HuH-7.5 (cell line): ENCODE measurements around the gene NT5C1A.

Source experiments
- DNase-seq: peaks from one replicate; pipeline ENCODE4 v3.0.0; 2011; ENCODE audit warnings: low spot score

Gene NT5C1A

DNA sequence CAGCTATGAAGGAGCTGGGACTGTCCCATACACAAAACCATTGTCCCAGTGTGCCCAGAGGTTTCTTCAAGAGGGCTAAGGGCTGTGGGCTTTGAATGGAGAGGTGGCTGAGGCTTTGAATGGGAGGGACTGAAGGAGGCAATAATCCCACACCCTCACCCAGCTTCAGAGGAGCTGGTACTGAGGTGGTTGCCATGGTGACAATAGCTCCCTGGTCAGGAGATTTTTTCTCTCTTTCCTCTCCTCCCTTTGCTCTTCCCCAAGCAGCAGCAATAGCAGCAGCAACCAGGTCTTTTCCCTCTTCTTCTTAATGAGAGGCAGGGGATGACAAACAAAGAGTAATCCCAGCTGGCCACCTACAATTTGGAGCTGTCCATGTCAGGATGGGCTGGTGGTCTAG is 17.7 kb upstream of the NT5C1A start:
- no peak for DNase-seq

DNA sequence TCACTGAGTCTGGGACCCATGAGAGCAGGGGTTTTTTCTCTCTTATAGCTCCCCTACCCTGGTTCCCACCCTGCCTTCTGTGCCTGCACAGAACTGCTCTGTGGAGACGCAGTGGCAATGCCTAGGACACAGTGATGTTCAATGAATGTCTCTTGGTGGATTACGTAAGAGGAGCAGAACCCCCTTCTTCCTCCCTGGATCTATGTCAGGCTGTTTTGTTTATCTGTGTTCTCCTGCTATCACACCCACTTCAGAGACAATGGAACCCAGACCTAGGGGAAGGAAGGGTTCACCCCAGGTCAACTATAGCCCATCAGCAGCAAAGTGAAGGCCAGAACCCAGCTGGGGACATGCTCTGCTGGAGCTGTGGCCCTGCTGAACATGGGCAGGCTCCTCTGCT is 17.3 kb upstream of the NT5C1A start:
- DNase-seq, result no peak

DNA sequence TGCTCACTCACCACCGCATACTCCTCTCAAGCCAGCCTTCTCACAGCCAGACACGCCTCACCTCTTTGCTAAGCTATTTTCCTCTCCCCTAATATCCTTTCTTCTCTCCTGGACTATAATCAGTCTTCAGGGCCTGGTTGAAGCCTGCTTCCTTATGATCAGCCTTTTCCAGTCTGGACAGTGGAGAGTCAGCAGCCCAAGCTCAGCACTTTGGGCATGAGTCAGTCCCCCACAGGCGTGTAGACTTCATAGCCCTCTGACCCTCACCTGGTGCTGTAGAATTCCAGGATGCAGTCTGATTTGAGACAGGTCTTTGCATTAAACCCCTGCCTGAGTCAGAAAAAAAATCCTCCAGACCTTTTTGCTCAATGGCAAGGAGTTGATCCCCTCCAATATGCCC is 16.8 kb upstream of the NT5C1A start:
- DNase-seq, result no peak

DNA sequence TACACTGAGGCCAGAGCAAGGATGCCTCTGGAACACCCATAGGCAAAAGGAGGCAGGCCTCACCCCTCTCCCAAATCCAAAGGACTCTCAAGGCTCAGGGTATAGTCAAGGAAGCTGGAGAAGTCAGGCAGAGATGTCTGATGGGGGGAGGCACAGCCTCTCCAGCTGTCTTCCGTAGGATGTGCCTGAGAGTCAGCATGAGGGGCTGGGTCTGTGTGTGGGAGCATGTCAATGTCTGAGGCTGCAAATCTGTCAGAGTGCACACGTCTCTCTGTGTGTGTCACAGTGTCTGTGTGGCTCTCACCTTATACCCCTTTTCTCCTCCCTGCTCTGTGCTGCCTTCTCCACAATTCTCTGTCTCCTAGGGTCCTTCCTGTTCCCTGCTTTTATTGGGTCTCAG is 15.3 kb upstream of the NT5C1A start:
- DNase-seq, result no peak

DNA sequence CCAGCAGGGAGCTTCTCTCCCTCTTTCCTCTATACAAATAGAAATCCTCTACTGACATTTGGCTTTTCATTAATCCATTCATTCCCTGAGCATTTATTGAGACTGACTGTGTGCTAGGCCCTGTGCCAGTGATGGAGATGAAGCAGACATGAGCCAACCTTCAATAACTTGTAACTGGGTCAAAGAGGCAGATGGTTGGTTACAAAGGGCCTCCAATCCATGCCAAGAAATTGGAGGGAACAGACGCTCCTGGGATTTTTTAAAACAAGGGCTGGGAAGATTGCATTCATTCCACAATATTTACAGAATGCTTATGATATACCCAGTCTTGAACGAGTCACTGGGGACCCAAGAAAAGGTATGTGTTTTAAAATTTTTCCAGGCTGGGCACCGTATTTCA is 13.2 kb upstream of the NT5C1A start:
- DNase-seq, result no peak

DNA sequence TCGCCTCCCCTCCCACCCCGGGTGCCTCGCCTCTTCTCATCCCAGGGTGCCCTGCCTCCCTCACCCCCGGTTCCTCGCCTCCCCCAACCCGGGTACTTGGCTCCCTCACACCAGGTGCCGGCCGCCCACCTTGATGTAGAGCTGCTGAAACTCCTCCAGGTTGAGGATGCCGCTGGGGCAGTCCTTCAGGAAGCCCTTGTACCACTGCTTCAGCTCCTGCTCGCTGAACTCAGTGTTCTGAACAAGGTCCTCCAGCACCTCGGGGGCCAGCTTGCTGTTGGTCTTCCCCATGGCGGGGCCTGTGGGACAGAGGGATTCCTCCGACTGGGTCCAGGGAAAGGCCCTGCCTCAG is 12.4 kb upstream of the NT5C1A start:
- DNase-seq, result no peak

DNA sequence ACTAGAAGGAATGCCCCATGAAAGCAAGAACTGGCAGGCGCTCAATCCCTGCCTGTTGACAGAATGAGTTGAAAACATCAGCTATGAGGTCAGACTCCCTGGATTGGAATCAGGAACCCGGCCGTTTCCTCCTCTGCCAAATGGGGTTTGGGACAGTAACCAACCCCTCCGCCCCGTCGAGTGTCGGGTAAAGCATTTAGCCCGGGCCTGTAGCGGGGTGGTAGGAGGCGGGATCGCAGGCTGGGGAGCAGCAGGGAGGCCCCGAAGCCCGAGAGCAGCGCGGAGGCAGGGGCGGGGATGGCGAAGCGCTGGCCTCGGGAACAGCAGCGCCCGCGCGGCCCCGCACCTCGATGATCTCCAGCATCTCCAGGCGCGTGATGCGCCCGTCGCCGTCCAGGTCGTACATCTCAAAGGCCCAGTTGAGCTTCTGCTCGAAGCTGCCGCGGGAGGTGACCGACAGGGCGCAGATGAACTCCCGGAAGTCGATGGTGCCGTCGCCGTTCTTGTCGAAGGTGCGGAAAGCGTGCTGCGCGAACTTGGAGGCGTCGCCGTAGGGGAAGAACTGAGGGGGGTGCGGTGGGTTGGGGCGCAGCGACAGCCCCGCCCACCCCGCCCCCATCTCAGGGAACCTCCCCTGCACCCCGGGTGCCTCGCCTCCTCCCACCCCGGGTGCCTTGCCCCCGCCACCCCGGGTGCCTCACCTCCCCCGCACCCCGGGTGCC is 11.8 kb upstream of the NT5C1A start:
- DNase-seq, result no peak

DNA sequence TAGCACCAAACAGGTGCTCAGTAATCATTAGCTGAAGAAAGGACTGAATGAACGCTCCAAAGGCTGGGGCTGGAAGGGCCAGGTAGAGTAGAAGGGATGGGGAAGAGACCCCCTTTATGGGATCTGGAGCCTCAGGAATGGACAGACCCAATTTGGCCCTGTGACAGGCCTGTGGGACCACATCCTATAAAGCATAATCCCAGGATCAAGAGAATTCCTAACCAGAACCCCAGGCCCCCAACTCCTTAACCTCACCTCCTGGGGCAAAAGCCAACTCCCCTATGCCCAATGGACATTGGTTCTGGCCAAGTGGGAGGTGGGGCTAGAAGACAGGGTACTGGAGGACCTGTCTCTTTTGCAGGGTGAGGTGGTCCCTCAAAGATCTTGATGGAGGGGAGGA is 10.1 kb upstream of the NT5C1A start:
- no peak for DNase-seq

DNA sequence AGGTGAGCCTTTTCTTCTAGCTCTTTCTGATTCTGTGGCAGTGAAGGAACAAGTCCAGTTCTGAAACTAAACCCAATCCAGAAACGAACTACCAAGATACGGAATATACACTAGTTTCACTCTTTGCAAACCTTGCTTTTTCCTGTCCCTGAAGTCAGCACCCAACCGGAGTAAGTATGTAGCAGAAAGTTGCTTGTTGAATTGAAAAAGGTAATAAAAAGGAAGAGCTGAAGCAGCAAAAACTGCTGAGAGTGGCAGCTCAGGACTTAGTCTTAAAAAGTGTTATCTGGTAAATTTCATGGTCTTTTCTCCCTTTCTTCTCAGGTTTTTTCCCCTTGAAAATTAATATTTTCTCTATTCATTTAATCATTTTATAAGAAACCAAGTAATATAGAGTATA is 9.4 kb upstream of the NT5C1A start:
- no peak for DNase-seq

DNA sequence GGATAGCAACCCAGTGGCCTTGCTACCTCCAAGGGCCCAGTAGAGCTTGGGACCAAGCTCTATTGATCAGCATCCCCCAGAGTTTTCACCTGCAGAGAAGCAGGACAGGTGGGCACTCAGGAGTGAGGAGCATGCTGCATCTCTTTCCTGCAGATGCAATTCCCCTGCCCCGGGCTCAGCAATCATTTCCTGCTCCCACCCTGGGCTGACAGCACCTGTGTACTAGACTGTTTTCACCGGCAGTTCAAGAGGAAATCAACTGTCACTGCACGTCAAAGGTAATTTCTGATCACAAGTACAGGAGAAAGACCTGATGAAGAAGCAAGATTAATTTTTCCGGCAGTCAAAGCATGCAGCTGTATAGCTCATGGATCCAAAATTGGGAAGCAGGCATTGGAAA is 8.8 kb upstream of the NT5C1A start:
- no peak for DNase-seq

DNA sequence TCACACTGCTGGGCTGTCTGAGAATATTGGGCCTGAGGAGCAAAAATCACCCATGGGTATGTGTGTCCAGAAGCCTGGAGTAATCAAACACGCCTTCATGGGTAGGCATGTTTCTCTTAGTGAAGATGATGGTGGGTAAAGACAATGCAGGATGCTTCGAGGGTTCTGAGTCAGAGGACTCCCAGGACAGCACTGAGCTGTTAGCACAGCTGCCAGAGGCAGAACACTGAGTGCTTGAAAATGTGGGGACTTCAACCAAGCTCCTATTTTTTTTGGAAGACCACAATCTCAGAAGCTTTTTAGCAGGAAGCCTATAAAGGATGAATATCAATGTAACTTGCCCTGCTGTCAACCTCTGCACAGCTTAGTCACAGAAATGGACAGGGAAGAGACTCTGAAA is 7.9 kb upstream of the NT5C1A start:
- DNase-seq, result no peak

DNA sequence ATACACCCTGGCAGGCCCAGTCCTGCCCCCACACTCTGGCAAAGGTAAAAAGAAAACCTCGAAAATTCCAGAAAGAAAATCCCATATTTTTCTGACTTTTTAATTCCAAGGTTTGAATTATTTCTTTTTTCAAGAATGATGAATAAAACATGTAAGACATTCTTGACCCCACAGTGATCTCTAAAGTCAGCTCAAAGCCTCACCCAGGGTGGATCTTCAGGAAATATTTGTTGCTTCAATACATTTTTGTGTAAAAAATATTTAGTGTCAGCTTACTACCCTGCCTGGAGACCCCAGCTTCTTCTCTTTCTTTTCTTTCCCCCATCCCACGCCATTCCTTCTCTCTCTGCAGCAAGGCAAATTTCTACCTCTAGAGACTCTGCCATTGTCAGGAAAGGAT is 7.0 kb upstream of the NT5C1A start:
- DNase-seq, result no peak

DNA sequence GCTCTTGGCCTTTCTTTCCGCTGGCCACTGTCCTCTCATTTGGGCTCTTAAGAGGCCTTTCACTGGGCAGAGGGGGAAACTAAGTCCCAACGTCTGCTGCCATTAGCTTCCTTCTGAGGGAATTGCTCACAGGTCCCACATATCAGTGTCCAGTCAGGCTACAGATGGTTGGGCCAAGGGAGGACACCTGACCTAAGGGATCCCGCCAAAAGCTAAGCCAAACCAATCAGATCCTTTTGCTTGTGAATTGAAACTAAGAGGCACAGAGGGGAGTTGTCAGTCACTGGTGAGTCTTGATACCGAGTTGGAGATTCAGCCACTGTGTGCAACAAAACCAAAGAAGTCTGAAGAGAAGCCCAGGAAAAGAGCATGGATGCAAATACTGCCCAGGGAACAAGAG is 5.7 kb upstream of the NT5C1A start:
- no peak for DNase-seq

DNA sequence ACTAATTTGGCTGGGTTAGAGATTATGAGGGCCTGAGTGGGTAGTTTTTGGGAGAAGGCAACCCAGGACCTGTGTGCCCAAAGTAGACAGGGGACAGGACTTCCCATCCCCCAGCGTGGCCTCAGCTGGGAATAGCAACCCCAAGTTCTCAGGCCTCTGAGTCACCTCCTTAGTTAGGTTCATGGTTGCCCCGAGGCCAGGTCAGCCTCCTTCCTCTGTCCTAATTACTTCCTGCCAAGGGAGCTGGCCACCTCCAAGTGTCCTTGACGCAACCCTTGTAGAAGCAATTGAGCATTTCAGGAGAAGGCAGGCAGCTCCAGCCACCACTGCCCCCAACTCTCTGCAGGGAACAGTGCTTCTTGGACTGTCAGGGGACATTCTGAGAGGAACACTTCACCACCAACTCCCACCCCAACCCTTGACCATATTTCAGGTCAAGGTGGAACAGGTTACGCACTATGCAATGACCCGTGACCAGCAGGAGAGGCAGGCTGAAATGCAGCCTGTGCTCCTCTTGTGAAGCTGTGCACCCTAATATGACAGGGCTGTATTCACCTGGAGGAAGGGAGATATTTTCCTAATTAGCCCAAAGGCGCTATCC is 5.1 kb upstream of the NT5C1A start:
- DNase-seq, result no peak

DNA sequence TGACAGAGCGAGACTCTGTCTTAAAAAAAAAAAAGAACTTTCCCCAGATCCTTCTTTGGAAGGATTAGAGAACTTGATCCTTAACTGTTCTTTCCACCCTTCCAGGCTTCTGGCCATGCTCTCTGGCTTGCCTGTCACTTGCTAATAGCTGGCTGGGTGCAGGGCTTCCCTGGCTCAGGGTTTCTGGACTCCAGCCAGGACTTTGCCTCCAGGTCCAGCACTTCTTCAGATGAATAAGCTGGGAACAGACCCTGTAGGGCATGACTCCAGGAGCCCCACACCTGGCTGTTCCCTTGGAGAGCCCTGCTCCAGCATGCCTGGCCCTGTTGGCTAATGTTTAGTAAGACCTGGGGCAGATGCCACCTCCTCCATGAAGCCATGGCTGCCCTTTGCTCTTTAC is 3.3 kb upstream of the NT5C1A start:
- no peak for DNase-seq

DNA sequence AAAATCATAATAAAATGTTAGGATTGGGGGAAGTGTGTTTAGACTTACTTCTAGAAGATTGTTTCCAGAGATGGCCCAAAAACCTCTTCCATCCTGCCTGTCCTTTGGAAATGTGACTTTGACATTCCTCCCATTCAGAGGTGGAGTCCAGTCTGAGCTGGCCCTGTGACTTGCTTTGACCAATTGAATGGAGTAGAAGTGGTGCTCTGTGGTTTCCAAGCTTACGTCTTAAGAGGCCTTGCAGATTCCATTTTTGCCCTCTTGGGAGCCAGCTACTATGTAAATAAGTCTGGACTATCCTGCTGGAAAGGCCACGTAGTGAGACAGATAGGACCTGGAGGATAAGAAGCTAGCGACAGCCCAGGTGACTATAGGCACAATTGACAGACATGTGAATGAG is 1.3 kb upstream of the NT5C1A start:
- DNase-seq, result no peak

DNA sequence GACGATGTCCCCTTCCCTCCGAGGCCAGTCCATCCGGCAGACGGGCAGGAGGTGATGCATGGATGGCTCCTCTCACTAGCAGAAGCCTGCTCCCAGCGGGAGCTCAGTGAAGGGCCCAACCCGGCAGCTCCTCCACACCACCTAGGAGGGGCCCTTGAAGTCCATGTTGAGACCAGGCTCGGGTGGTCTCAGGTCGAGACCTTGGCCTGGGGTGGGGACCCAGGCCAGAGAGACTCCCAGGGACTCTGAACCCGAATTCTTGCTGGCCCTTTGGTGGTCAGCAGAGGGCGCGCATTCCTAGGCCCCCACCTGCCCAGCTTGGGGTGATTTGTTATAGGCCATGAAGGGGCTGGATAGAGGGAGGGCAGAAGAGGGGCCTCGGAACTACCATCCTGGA is 642 bp upstream of the NT5C1A start:
- peak; percentile 47 for DNase-seq

DNA sequence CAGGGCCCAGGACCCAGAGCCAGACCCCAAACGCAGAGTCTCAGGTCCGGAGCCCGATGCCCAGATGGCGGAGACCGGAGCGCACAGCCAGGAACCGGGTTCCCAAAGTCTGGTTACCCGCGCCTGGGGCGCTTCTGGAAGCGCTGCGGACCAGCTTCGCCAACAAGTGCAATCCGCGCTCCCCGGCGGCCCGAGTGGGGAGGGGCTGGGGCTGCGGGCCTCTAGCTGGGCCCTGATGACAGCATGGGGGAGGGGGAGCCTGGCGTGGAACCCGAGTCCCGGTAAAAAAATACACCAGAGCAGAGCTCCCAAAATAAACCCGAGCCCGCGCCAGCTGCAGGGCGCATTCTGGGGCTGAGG is 494 bp downstream of the NT5C1A start:
- no peak for DNase-seq

DNA sequence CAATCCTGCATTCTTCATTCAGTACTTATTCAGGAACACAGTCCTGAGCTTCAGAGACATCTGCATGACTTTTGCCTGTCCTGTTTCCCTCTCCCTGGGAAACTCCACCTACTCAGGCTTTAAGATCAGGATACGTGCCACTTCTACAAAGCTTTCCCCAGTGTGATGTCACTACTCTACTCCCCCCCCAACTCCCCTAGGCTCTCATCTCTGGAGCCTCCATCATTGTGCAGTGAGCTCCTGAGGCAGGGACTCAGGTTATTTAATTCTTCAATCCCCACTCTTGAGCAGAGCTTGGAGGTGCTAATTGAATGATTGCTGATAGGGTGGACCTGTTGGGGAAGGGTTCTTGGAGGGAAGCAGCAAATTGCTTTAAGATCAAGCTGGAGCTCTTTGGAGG is 1.2 kb downstream of the NT5C1A start:
- no peak for DNase-seq

DNA sequence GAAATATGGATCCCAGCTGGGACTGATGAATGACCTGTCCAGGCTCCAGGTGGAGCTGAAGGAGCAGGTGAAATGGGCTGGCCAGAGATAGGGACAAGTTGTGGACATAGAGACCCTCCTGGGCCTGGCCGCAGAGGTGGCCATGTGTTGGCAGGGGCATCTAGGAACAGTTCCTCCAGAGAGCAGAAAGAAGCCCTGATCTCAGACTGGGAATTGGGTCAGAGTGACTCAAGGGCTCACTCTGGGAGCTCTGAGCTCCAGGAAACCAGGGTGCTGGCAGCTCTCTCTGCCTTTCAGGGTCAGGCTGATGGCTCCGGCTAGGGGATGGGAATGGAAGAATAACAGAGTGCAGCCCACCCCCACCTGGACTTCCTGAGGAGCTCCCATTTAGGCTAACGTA is 3.0 kb downstream of the NT5C1A start:
- DNase-seq, result no peak

DNA sequence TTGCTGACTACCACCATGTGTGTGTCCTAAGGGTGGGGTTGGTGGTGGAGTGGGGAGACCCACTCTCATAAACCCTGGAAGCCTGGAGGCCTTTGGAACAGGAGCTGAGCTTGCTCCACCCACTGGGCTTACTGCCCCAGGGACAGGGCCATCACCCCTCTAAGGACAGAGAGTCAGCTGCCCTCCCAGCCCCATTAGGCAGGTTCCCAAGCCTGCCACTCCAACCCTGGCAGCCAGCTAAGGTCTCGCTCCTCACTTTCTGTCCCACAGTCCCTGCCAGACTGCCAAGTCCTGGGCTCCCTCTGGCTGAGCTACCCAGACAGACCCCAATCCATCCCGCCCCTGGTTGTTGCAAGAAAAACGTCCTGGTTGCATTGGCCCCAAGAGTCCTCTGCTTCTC is 3.8 kb downstream of the NT5C1A start:
- no peak for DNase-seq

DNA sequence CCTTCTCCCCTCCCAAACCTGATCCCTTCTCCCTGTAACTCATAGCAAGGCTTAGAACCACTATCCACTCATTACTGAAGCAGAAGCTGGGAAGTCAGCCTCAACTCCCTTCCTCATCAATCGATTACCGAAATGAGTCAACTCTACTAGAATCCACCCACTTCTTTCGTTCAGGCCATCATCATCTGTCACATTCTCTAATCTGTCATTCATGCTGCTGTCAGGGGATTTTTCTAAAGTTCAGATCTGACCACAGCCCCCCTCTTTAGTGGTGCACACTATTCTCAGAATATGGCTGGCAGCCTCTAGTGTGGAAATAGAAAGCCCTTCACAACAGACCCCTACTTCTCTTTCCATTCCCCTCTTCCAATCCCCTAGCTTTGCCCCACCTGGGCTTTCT is 5.1 kb downstream of the NT5C1A start:
- DNase-seq, result no peak

DNA sequence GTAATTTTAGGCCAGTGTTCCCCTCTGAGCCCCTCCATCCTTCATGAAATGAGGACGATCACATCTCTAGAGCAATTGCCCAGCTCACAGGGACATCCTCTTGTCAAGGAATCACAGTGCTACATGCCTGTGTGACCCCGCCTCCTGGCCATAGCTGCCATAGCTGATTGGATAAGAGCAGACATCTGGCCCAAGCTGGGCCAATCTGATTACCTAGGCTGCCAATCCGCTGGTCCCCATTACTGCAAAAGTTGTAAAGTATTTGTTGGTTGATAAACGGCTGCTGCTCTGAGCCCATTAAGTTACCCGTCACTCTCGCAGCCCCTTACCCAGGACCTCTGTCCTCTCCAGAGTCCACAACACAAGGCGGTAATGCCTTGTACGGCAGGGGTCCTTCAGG is 8.3 kb downstream of the NT5C1A start:
- no peak for DNase-seq

DNA sequence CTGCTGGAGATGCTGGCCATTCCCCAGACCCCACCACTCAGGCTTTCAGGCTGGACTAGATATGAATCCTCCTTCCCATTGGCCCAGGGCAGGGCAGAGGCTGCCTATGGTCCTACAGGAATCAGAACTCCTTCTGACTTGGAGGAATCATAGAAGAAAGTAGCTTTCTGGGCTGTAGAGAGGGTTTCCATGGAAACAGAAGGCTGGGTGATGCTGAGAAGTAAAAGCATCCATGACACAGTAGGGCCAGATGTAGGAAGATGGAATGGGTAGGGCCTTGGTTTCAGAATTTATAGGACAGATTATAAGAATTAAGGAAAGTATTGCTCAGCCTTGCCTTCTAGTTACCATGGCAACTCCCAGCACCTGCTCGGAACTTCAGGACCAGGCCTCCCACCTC is 9.0 kb downstream of the NT5C1A start:
- no peak for DNase-seq

DNA sequence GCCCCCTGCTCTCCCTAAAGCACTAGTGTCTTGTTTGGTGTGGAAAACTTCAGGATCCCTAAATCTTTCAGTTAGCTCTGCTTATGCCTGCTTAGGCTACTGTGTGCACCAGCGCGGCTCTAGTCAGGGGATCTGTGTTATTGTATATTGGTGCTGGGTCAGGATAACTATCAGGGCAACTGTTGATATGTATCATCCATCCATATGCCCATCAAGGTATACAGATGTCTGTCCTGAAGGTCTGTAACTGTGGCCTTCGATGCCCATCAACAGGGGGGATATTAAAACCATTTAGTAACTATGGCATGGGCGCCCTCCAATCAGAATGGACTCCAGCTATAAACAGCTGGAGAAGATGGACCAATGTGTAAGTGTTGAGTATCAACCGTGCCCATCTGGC is 12.4 kb downstream of the NT5C1A start:
- DNase-seq, result no peak
